Measurements from ENCODE around the gene CD58. TPM values are rescaled to one million over a fixed set of nuclear protein-coding genes. Genes with fewer than 3 reads are reported as not detected.

Gene CD58
- polyA plus RNA-seq, 1 donor (not counting 4 experiments of a cell fraction or from before 2014, with no cell fraction given), result 38.6 TPM

- Histone ChIP-seq H3K4me2 (ENCODE audit: control insufficient read depth, extremely low read depth, insufficient read depth, low read depth, low read length) (no peak overlapping the region), H3K9ac (ENCODE audit: control insufficient read depth, extremely low read depth, insufficient read depth, low read length) (no peak overlapping the region), H2AFZ (ENCODE audit: control insufficient read depth, low read length) (no peak overlapping the region), H3K27ac (ENCODE audit: control insufficient read depth, insufficient read depth, low read length) (peak overlapping the region; percentile 67), H3K9me1 (ENCODE audit: control insufficient read depth, extremely low read depth, insufficient read depth, low read length) (no peaks in the 10 kb centered on the region), H3K4me1 (ENCODE audit: control insufficient read depth, extremely low read depth, insufficient read depth, low read length) (peaks cover 43% of the 10 kb centered on the region), H3K4me3 (ENCODE audit: control insufficient read depth in 2 of 3, extremely low read depth in 1 of 3, insufficient read depth in 2 of 3, low read depth in 1 of 3, low read length in 3 of 3) (no peak overlapping the region), H3K79me2 (ENCODE audit: control insufficient read depth, insufficient read depth, low read length) (no peaks in the 10 kb centered on the region), H3K27me3 (ENCODE audit: control insufficient read depth, extremely low read depth, insufficient read depth, low read length) (no peaks in the 10 kb centered on the region), H3K9me3 (ENCODE audit: control insufficient read depth, low read depth, low read length) (no peaks in the 10 kb centered on the region), H3K36me3 (ENCODE audit: control insufficient read depth in 2 of 2, extremely low read depth in 1 of 2, insufficient read depth in 2 of 2, low read length in 2 of 2) (peaks cover 1 to 10% of the 10 kb centered on the region in 2 experiments), H4K20me1 (ENCODE audit: control insufficient read depth, extremely low read depth, insufficient read depth, low read length) (no peaks in the 10 kb centered on the region)
- no peak for FAIRE-seq
- DNase-seq (ENCODE audit: low read depth, low spot score), result no peak
- TF ChIP-seq EZH2 (IDR thresholded peaks at IDR 0.05; ENCODE audit: low read length) (no peak), CTCF (optimal IDR thresholded peaks at IDR 0.05 in 1 of 3, IDR thresholded peaks at IDR 0.05 in 1 of 3, conservative IDR thresholded peaks at IDR 0.05 in 1 of 3; ENCODE audit: extremely low read depth in 1 of 3, insufficient read depth in 2 of 3, low read length in 3 of 3) (no peak)
- dilution Hi-C loops (cut with MboI; ENCODE audit: extremely low pct_ligation_motif_present, low sequenced_read_pairs), result no loop called here
These were observed 32.9 kb downstream of the CD58 start for GRCh38 chr1:116537898-116538297.

GRCh38 chr1:116537040-116537831 is 33.6 kb downstream of the CD58 start:
- H3K27ac ChIP-seq (ENCODE audit: control insufficient read depth, insufficient read depth, low read length), result peak overlapping the region; percentile 82
- H3K4me3 ChIP-seq (ENCODE audit: control insufficient read depth in 2 of 3, extremely low read depth in 1 of 3, insufficient read depth in 2 of 3, low read depth in 1 of 3, low read length in 3 of 3), result no peak overlapping the region
- H3K36me3 ChIP-seq (ENCODE audit: control insufficient read depth in 2 of 2, extremely low read depth in 1 of 2, insufficient read depth in 2 of 2, low read length in 2 of 2), result peaks cover 1 to 6% of the 10 kb centered on the region in 2 experiments
- H4K20me1 ChIP-seq (ENCODE audit: control insufficient read depth, extremely low read depth, insufficient read depth, low read length), result no peaks in the 10 kb centered on the region
- H3K79me2 ChIP-seq (ENCODE audit: control insufficient read depth, insufficient read depth, low read length), result no peaks in the 10 kb centered on the region
- dilution Hi-C loops (cut with MboI; ENCODE audit: extremely low pct_ligation_motif_present, low sequenced_read_pairs), result no loop called here
- H3K9me3 ChIP-seq (ENCODE audit: control insufficient read depth, low read depth, low read length), result no peaks in the 10 kb centered on the region
- FAIRE-seq (peak; percentile 94), DNase-seq (ENCODE audit: low read depth, low spot score) (peak; percentile 100)
- H3K9ac ChIP-seq (ENCODE audit: control insufficient read depth, extremely low read depth, insufficient read depth, low read length), result peak overlapping the region; percentile 60
- H3K9me1 ChIP-seq (ENCODE audit: control insufficient read depth, extremely low read depth, insufficient read depth, low read length), result no peaks in the 10 kb centered on the region
- no peaks in the 10 kb centered on the region for H3K27me3 ChIP-seq (ENCODE audit: control insufficient read depth, extremely low read depth, insufficient read depth, low read length)
- no peak overlapping the region for H2AFZ ChIP-seq (ENCODE audit: control insufficient read depth, low read length)
- peaks cover 43% of the 10 kb centered on the region for H3K4me1 ChIP-seq (ENCODE audit: control insufficient read depth, extremely low read depth, insufficient read depth, low read length)
- no peak for TF ChIP-seq CTCF (optimal IDR thresholded peaks at IDR 0.05 in 1 of 3, IDR thresholded peaks at IDR 0.05 in 1 of 3, conservative IDR thresholded peaks at IDR 0.05 in 1 of 3; ENCODE audit: extremely low read depth in 1 of 3, insufficient read depth in 2 of 3, low read length in 3 of 3)
- TF ChIP-seq EZH2 (IDR thresholded peaks at IDR 0.05; ENCODE audit: low read length), result no peak
- H3K4me2 ChIP-seq (ENCODE audit: control insufficient read depth, extremely low read depth, insufficient read depth, low read depth, low read length), result peak overlapping the region; percentile 51

Measured in keratinocyte (primary cell).